ENCODE measurements around the gene STX2. TPM values are rescaled to one million over a fixed set of nuclear protein-coding genes. Genes with fewer than 3 reads are reported as not detected.

STX2 gene
- total RNA-seq, 4 donors from 2014 or later = 5.3 to 115 (median 9.0) TPM

DNA sequence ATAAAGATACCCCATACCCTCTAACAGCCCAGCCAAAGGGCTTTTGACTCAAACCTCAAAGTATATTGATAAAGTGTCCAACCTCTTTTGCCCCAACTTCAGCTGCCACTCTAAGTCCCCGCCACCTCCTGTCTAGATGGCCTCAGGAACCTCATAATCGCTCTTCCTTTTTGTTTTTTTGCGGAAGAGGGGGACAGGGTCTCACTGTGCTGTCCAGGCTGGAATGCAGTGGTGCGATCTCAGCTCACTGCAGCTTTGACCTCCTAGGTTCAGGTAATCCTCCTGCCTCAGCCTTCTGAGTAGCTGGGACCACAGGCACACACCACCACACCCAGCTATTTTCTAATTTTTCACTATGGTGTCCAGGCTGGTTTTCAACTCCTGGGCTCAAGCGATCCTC is 60.3 kb downstream of the STX2 start:
- H3K4me3 ChIP-seq = no peak overlapping the region

GRCh38 chr12:130776857-130777339 is 62.2 kb downstream of the STX2 start:
- TF ChIP-seq CTCF (IDR thresholded peaks at IDR 0.05) = no peak
- no peak for TF ChIP-seq POLR2A (IDR thresholded peaks at IDR 0.05)
- Histone ChIP-seq H3K4me3 (peak overlapping the region in 2 of 4 donors; percentile 30 to 36), H3K27ac (no peak overlapping the region), H3K27me3 (no peaks in the 10 kb centered on the region), H3K4me1 (peaks cover 0 to 11% (median 0%) of the 10 kb centered on the region in 4 donors), H3K9me3 (no peaks in the 10 kb centered on the region), H3K36me3 (no peaks in the 10 kb centered on the region)
- no peak for DNase-seq

More for the DNA sequence above, 60.3 kb downstream of the STX2 start:
- no peak for DNase-seq
- H3K27me3 ChIP-seq = no peaks in the 10 kb centered on the region
- TF ChIP-seq POLR2A (IDR thresholded peaks at IDR 0.05) = no peak
- TF ChIP-seq CTCF (IDR thresholded peaks at IDR 0.05) = no peak
- no peaks in the 10 kb centered on the region for H3K36me3 ChIP-seq
- H3K27ac ChIP-seq = no peak overlapping the region
- H3K4me1 ChIP-seq = peaks cover 0 to 11% (median 0%) of the 10 kb centered on the region in 4 donors
- no peaks in the 10 kb centered on the region for H3K9me3 ChIP-seq

- no peaks in the 10 kb centered on the region for H3K27me3 ChIP-seq
Measured at GRCh38 chr12:130775953-130776856, 62.8 kb downstream of the STX2 start.

GRCh38 chr12:130770413-130771028 is 68.5 kb downstream of the STX2 start:
- no peak overlapping the region for H3K4me3 ChIP-seq
- no peaks in the 10 kb centered on the region for H3K4me1 ChIP-seq
- H3K9me3 ChIP-seq = no peaks in the 10 kb centered on the region
- no peak for DNase-seq
- H3K27me3 ChIP-seq = no peaks in the 10 kb centered on the region
- TF ChIP-seq POLR2A (IDR thresholded peaks at IDR 0.05) (no peak), CTCF (IDR thresholded peaks at IDR 0.05) (no peak)
- H3K36me3 ChIP-seq = no peaks in the 10 kb centered on the region
- no peak overlapping the region for H3K27ac ChIP-seq

More at GRCh38 chr12:130775953-130776856, 62.8 kb downstream of the STX2 start:
- TF ChIP-seq POLR2A (IDR thresholded peaks at IDR 0.05) (no peak), CTCF (IDR thresholded peaks at IDR 0.05) (no peak)
- Histone ChIP-seq H3K36me3 (no peaks in the 10 kb centered on the region), H3K27ac (no peak overlapping the region), H3K4me3 (peak overlapping the region; percentile 17 to 36 (median 28)), H3K9me3 (no peaks in the 10 kb centered on the region), H3K4me1 (peaks cover 0 to 11% (median 0%) of the 10 kb centered on the region in 4 donors)
- DNase-seq = peak in 2 of 3 donors; percentile 17 to 55

GRCh38 chr12:130768120-130768519 is 70.9 kb downstream of the STX2 start:
- no peaks in the 10 kb centered on the region for H3K36me3 ChIP-seq
- H3K4me3 ChIP-seq = no peak overlapping the region
- no peaks in the 10 kb centered on the region for H3K4me1 ChIP-seq
- H3K27me3 ChIP-seq = no peaks in the 10 kb centered on the region
- no peaks in the 10 kb centered on the region for H3K9me3 ChIP-seq
- DNase-seq = no peak
- TF ChIP-seq CTCF (IDR thresholded peaks at IDR 0.05) = no peak
- no peak for TF ChIP-seq POLR2A (IDR thresholded peaks at IDR 0.05)
- H3K27ac ChIP-seq = no peak overlapping the region
